Liver (tissue), 9 donors: ENCODE measurements around the gene DDX52. TPM values are rescaled to one million over a fixed set of nuclear protein-coding genes. Genes with fewer than 3 reads are reported as not detected.

Source experiments
- DNase-seq: peaks from one replicate; pipeline ENCODE4 v3.0.0-alpha.2; 2017; ENCODE audit warnings: low spot score
- H3K27ac ChIP-seq, 2 donors: one replicate each; pipeline ENCODE4 v1.7.0; 2013; ENCODE audit warnings: inconsistent platforms in 2 of 2, low read length in 2 of 2, control low read depth in 1 of 2, low read depth in 1 of 2, mild to moderate bottlenecking in 1 of 2
- H3K27me3 ChIP-seq, 4 donors: one replicate each; pipeline versions ENCODE4 v1.6.1 to v1.7.0; 2013; ENCODE audit warnings: low read length in 3 of 4, inconsistent platforms in 1 of 4, mild to moderate bottlenecking in 1 of 4, moderate library complexity in 1 of 4; ENCODE audit not compliant: control insufficient read depth in 4 of 4, insufficient read depth in 4 of 4
- H3K36me3 ChIP-seq, 4 donors: one replicate each; pipeline versions ENCODE4 v1.6.1 to v1.7.0; 2013; ENCODE audit warnings: low read length in 3 of 4, mild to moderate bottlenecking in 3 of 4, low read depth in 1 of 4, moderate library complexity in 1 of 4; ENCODE audit not compliant: control insufficient read depth in 4 of 4, insufficient read depth in 3 of 4
- H3K4me1 ChIP-seq, 4 donors: one replicate each; pipeline versions ENCODE4 v1.6.1 to v1.7.0; 2013; ENCODE audit warnings: low read length in 3 of 4, mild to moderate bottlenecking in 3 of 4, moderate library complexity in 1 of 4; ENCODE audit not compliant: control insufficient read depth in 4 of 4, insufficient read depth in 4 of 4
- H3K4me3 ChIP-seq, 3 donors: one replicate each; pipeline versions ENCODE4 v1.6.1 to v1.7.0; 2013; ENCODE audit warnings: low read length in 3 of 3, control low read depth in 1 of 3, low read depth in 1 of 3, mild to moderate bottlenecking in 1 of 3
- H3K9ac ChIP-seq, 2 donors: one replicate each; pipeline ENCODE4 v1.7.0; 2013; ENCODE audit warnings: low read length in 2 of 2, mild to moderate bottlenecking in 2 of 2, moderate library complexity in 2 of 2, control low read depth in 1 of 2, low read depth in 1 of 2
- H3K9me3 ChIP-seq, 4 donors: one replicate each; pipeline versions ENCODE4 v1.6.1 to v1.7.0; 2013; ENCODE audit warnings: low read length in 3 of 4; ENCODE audit not compliant: control insufficient read depth in 4 of 4
- CTCF ChIP-seq: fragments of 150-350 bp; IDR thresholded peaks from 2 replicates; pipeline ENCODE4 v1.5.1; 2017; ENCODE audit warnings: improper control_type of control experiment, low read depth, low read length; ENCODE audit not compliant: missing input control
- EGR1 ChIP-seq, 2 donors: IDR thresholded peaks; 2 replicates each; pipeline ENCODE4 v1.6.1; 2016 to 2018; ENCODE audit warnings: antibody characterized with exemption in 2 of 2, low read depth in 2 of 2
- FOXA1 ChIP-seq: IDR thresholded peaks from 2 replicates; pipeline ENCODE4 v1.6.1; 2016; ENCODE audit warnings: antibody characterized with exemption
- FOXA2 ChIP-seq: IDR thresholded peaks from 2 replicates; pipeline ENCODE4 v1.6.1; 2016; ENCODE audit warnings: antibody characterized with exemption
- GABPA ChIP-seq, 2 donors: IDR thresholded peaks in 1 of 2; conservative IDR thresholded peaks in 1 of 2; 2 replicates each; pipeline ENCODE4 v1.6.1; 2016; ENCODE audit warnings: antibody characterized with exemption in 2 of 2, mild to moderate bottlenecking in 1 of 2, moderate library complexity in 1 of 2
- HNF4A ChIP-seq, 2 donors: conservative IDR thresholded peaks; 2 replicates each; pipeline ENCODE4 v1.6.1; 2016; ENCODE audit warnings: antibody characterized with exemption in 2 of 2, mild to moderate bottlenecking in 2 of 2
- HNF4G ChIP-seq: IDR thresholded peaks from 2 replicates; pipeline ENCODE4 v1.6.1; 2016; ENCODE audit warnings: antibody characterized with exemption
- JUND ChIP-seq, 2 donors: IDR thresholded peaks; 2 replicates each; pipeline ENCODE4 v1.6.1; 2016; ENCODE audit warnings: antibody characterized with exemption in 2 of 2
- NR2F2 ChIP-seq: IDR thresholded peaks from 2 replicates; pipeline ENCODE4 v1.6.1; 2016; ENCODE audit warnings: antibody characterized with exemption
- RAD21 ChIP-seq, 2 donors: IDR thresholded peaks; 2 replicates each; pipeline ENCODE4 v1.6.1; 2016; ENCODE audit warnings: antibody characterized with exemption in 2 of 2, mild to moderate bottlenecking in 2 of 2
- REST ChIP-seq: IDR thresholded peaks from 2 replicates; pipeline ENCODE4 v1.6.1; 2016; ENCODE audit warnings: antibody characterized with exemption, mild to moderate bottlenecking
- RXRA ChIP-seq, 2 donors: IDR thresholded peaks; 2 replicates each; pipeline ENCODE4 v1.6.1; 2017 to 2018; ENCODE audit warnings: antibody characterized with exemption in 2 of 2, mild to moderate bottlenecking in 1 of 2
- SP1 ChIP-seq: IDR thresholded peaks from 2 replicates; pipeline ENCODE4 v1.6.1; 2018; ENCODE audit warnings: antibody characterized with exemption, mild to moderate bottlenecking
- TAF1 ChIP-seq: conservative IDR thresholded peaks from 2 replicates; pipeline ENCODE4 v1.6.1; 2016; ENCODE audit warnings: antibody characterized with exemption, mild to moderate bottlenecking
- YY1 ChIP-seq: IDR thresholded peaks from 2 replicates; pipeline ENCODE4 v1.6.1; 2016; ENCODE audit warnings: antibody characterized with exemption, mild to moderate bottlenecking
- ZBTB33 ChIP-seq: IDR thresholded peaks from 2 replicates; pipeline ENCODE4 v1.6.1; 2016; ENCODE audit warnings: antibody characterized with exemption
- WGBS: extraction: QIAGEN DNeasy Blood & Tissue Kit; methylation state at CpG from one replicate; pipeline ENCODE4 v1.1.7; 2013; 5-methylcytosine and 5-hydroxymethylcytosine counted together
- polyA plus RNA-seq, 2 donors: library from polyadenylated mRNA; stranded (reverse) in 1 of 2; unstranded in 1 of 2; fragments of 200-250 nt in 1 of 2; fragments of >200 nt in 1 of 2; fragmentation: Nextera tagmentation in 1 of 2; extraction: Ambion mirVana in 1 of 2; gene quantifications; one replicate each; pipeline versions ENCODE4 v1.2.1 to v1.2.3, GENCODE V29; 2013 to 2015
- total RNA-seq, 2 donors: library from RNA; depleted of rRNA; stranded (reverse); fragments of >200 nt; gene quantifications; one replicate each; pipeline ENCODE4 v1.2.3, GENCODE V29; 2014
- TF ChIP-seq, protein P1 (sequence below): IDR thresholded peaks from 2 replicates; pipeline ENCODE4 v1.6.1; 2016; ENCODE audit warnings: antibody characterized with exemption
- TF ChIP-seq, protein P2 (sequence below): IDR thresholded peaks from 2 replicates; pipeline ENCODE4 v1.6.1; 2016; ENCODE audit warnings: antibody characterized with exemption
- donor health status: healthy.
- donor health status: healthy.
- donor health status: healthy.
- donor health status: healthy.
- donor health status: healthy.

The DDX52 gene
- total and polyA plus RNA-seq, 4 donors: 4.6 to 14.1 (median 11.6) TPM

DNA sequence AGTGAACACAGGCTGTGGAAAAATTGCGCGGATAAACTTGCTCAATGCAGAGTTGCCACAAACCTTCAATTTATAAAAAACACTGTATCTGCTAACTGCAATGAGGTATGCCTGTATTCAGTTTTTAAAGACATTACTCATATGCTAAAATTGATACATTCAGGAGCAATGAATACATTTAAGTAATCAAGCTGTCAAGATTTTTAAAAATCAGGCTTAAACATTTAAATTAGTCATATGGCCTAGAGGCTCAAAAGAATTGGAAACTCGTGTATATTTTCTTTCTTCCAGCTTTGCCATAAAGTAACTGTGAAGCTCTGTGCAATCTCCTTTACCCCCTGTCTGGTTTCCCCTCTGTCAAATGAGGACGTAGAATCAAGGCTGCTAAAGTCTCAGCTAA, 38.2 kb downstream of the DDX52 start:
- Histone ChIP-seq H3K27ac (no peak overlapping the region), H3K4me1 (peaks cover 4 to 12% (median 7%) of the 10 kb centered on the region in 4 donors), H3K4me3 (no peak overlapping the region), H3K9me3 (no peaks in the 10 kb centered on the region), H3K27me3 (no peaks in the 10 kb centered on the region), H3K36me3 (peaks cover 0 to 6% (median 3%) of the 10 kb centered on the region in 4 donors), H3K9ac (no peak overlapping the region)
- WGBS: 86% methylated on average over 4 of the region's 4 CpGs
- DNase-seq: no peak
- TF ChIP-seq YY1: no peak
- TF ChIP-seq HNF4G: no peak
- no peak for TF ChIP-seq NR2F2
- no peak for TF ChIP-seq FOXA2

DNA sequence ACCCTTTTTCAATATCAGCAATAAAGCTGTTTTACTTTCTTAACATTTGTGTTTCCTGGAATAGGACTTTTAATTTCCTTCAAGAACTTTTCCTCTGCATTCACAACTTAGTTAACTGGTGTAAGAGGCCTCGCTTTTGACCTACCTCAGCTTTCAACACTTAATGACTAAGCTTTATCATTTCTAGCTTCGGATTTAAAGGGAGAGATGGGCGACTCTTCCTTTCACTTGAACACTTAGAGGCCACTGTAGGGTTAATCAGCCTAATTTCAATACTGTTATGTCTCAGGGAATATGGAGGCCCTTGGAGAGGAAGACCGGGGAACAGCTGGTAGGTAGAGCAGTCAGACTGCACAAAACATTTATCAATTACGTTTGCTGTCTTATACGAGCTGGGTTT, 38.7 kb downstream of the DDX52 start:
- Histone ChIP-seq H3K4me3 (no peak overlapping the region), H3K9ac (no peak overlapping the region), H3K27ac (no peak overlapping the region), H3K9me3 (no peaks in the 10 kb centered on the region), H3K36me3 (peaks cover 0 to 6% (median 3%) of the 10 kb centered on the region in 4 donors), H3K27me3 (no peaks in the 10 kb centered on the region), H3K4me1 (peaks cover 3 to 12% (median 7%) of the 10 kb centered on the region in 4 donors)
- 85% methylated on average over 6 of the region's 6 CpGs for whole genome bisulfite sequencing
- TF ChIP-seq HNF4A (conservative IDR thresholded peaks at IDR 0.05) (no peak), ZBTB33 (no peak), RAD21 (IDR thresholded peaks at IDR 0.05) (no peak), RXRA (IDR thresholded peaks at IDR 0.05) (no peak), SP1 (no peak), EGR1 (IDR thresholded peaks at IDR 0.05; ENCODE audit: low read depth in 2 of 2) (no peak), YY1 (no peak), FOXA1 (no peak), FOXA2 (no peak), CTCF (no peak), REST (no peak), NR2F2 (no peak), GABPA (IDR thresholded peaks at IDR 0.05 in 1 of 2, conservative IDR thresholded peaks at IDR 0.05 in 1 of 2) (no peak), JUND (IDR thresholded peaks at IDR 0.05) (no peak), HNF4G (no peak), TAF1 (no peak)
- TF ChIP-seq, protein P1, sequence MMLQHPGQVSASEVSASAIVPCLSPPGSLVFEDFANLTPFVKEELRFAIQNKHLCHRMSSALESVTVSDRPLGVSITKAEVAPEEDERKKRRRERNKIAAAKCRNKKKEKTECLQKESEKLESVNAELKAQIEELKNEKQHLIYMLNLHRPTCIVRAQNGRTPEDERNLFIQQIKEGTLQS: no peak
- TF ChIP-seq, protein P2, sequence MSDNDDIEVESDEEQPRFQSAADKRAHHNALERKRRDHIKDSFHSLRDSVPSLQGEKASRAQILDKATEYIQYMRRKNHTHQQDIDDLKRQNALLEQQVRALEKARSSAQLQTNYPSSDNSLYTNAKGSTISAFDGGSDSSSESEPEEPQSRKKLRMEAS: no peak
- DNase-seq: no peak
